Skeletal muscle satellite cell (primary cell): ENCODE data around the gene AIFM3.

Source experiments
- H3K27me3 ChIP-seq: 2 replicates; pipeline ENCODE4 v1.7.0; 2013; ENCODE audit warnings: low read length; ENCODE audit not compliant: control insufficient read depth, insufficient read depth
- H3K36me3 ChIP-seq: 2 replicates; pipeline ENCODE4 v1.7.0; 2013; ENCODE audit warnings: mild to moderate bottlenecking, control low read depth, low read length; ENCODE audit not compliant: insufficient read depth
- H3K4me1 ChIP-seq: 2 replicates; pipeline ENCODE4 v1.7.0; 2013; ENCODE audit warnings: low read length; ENCODE audit not compliant: control insufficient read depth, insufficient read depth
- H3K4me2 ChIP-seq: 2 replicates; pipeline ENCODE4 v1.7.0; 2013; ENCODE audit warnings: mild to moderate bottlenecking, low read length
- H3K4me3 ChIP-seq: 2 replicates; pipeline ENCODE4 v1.7.0; 2013; ENCODE audit warnings: low read length
- H3K9ac ChIP-seq: 2 replicates; pipeline ENCODE4 v1.7.0; 2013; ENCODE audit warnings: mild to moderate bottlenecking, low read depth, low read length, moderate library complexity
- H3K9me3 ChIP-seq: replicated peaks from 2 replicates; pipeline ENCODE4 v1.7.0; 2013; ENCODE audit warnings: mild to moderate bottlenecking, control low read depth, low read length

AIFM3 gene

GRCh38 chr22:20943104-20943933, 23.7 kb upstream of the AIFM3 start:
- H3K4me3 ChIP-seq = no peak overlapping the region
- H3K4me2 ChIP-seq = no peak overlapping the region
- H3K27me3 ChIP-seq = no peaks in the 10 kb centered on the region
- no peaks in the 10 kb centered on the region for H3K9me3 ChIP-seq
- no peaks in the 10 kb centered on the region for H3K36me3 ChIP-seq
- H3K4me1 ChIP-seq = peaks cover 23% of the 10 kb centered on the region
- no peak overlapping the region for H3K9ac ChIP-seq

GRCh38 chr22:20944042-20944441, 23.0 kb upstream of the AIFM3 start:
- Histone ChIP-seq H3K9ac (no peak overlapping the region), H3K9me3 (no peaks in the 10 kb centered on the region), H3K27me3 (no peaks in the 10 kb centered on the region), H3K4me1 (peaks cover 22% of the 10 kb centered on the region), H3K4me2 (no peak overlapping the region), H3K36me3 (peaks cover under 1% of the 10 kb centered on the region), H3K4me3 (no peak overlapping the region)

DNA sequence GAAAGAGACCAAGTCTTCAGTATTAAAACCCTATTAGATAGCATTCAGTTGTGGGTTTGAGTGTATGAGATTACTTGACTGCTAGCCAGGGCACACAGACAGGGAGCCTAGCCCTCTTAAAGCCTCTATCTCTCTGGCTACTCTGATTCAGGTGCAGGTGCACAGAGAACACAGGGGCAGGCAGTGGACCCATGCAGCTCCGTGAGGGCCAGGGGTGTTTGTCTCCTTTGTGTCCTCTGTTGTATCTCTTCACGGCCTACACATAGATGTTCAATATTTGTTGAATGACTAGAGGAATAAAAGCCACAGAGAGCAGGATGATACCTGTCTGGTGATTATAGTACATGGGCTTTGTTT, 21.5 kb upstream of the AIFM3 start:
- Histone ChIP-seq H3K36me3 (peaks cover 16% of the 10 kb centered on the region), H3K4me1 (peaks cover 22% of the 10 kb centered on the region), H3K4me2 (peak overlapping the region; percentile 56), H3K9me3 (no peaks in the 10 kb centered on the region), H3K27me3 (no peaks in the 10 kb centered on the region), H3K4me3 (no peak overlapping the region), H3K9ac (no peak overlapping the region)

GRCh38 chr22:20946080-20946986, 20.7 kb upstream of the AIFM3 start:
- Histone ChIP-seq H3K4me1 (peaks cover 24% of the 10 kb centered on the region), H3K9me3 (no peaks in the 10 kb centered on the region), H3K36me3 (peaks cover 24% of the 10 kb centered on the region)

GRCh38 chr22:20946991-20947390, 20.1 kb upstream of the AIFM3 start:
- Histone ChIP-seq H3K9ac (no peak overlapping the region), H3K4me1 (peaks cover 24% of the 10 kb centered on the region), H3K9me3 (no peaks in the 10 kb centered on the region), H3K4me2 (no peak overlapping the region), H3K36me3 (peaks cover 30% of the 10 kb centered on the region), H3K27me3 (no peaks in the 10 kb centered on the region), H3K4me3 (no peak overlapping the region)

More at GRCh38 chr22:20946080-20946986, 20.7 kb upstream of the AIFM3 start:
- H3K9ac ChIP-seq = no peak overlapping the region
- no peaks in the 10 kb centered on the region for H3K27me3 ChIP-seq
- peak overlapping the region; percentile 56 for H3K4me2 ChIP-seq
- H3K4me3 ChIP-seq = no peak overlapping the region

- no peak overlapping the region for H3K4me3 ChIP-seq
- no peaks in the 10 kb centered on the region for H3K27me3 ChIP-seq
- H3K4me2 ChIP-seq = no peak overlapping the region
- no peaks in the 10 kb centered on the region for H3K9me3 ChIP-seq
- peaks cover 44% of the 10 kb centered on the region for H3K36me3 ChIP-seq
- H3K9ac ChIP-seq = no peak overlapping the region
- peaks cover 24% of the 10 kb centered on the region for H3K4me1 ChIP-seq
Measured at GRCh38 chr22:20948450-20948849, 18.6 kb upstream of the AIFM3 start.

- Histone ChIP-seq H3K36me3 (peaks cover 50% of the 10 kb centered on the region), H3K4me1 (peaks cover 24% of the 10 kb centered on the region), H3K4me3 (no peak overlapping the region), H3K4me2 (no peak overlapping the region), H3K9me3 (no peaks in the 10 kb centered on the region), H3K27me3 (no peaks in the 10 kb centered on the region), H3K9ac (no peak overlapping the region)
Measured at GRCh38 chr22:20948989-20949388, 18.1 kb upstream of the AIFM3 start.

- H3K36me3 ChIP-seq = peaks cover 55% of the 10 kb centered on the region
- H3K4me2 ChIP-seq = no peak overlapping the region
- peaks cover 24% of the 10 kb centered on the region for H3K4me1 ChIP-seq
- H3K9ac ChIP-seq = no peak overlapping the region
- no peaks in the 10 kb centered on the region for H3K27me3 ChIP-seq
- H3K9me3 ChIP-seq = no peaks in the 10 kb centered on the region
- no peak overlapping the region for H3K4me3 ChIP-seq
Measured at GRCh38 chr22:20949698-20950183, 17.3 kb upstream of the AIFM3 start.

- H3K36me3 ChIP-seq = peaks cover 55% of the 10 kb centered on the region
- H3K9ac ChIP-seq = no peak overlapping the region
- no peaks in the 10 kb centered on the region for H3K27me3 ChIP-seq
- no peaks in the 10 kb centered on the region for H3K9me3 ChIP-seq
- H3K4me1 ChIP-seq = peaks cover 12% of the 10 kb centered on the region
- H3K4me3 ChIP-seq = no peak overlapping the region
- H3K4me2 ChIP-seq = no peak overlapping the region
Measured at GRCh38 chr22:20951151-20951931, 15.7 kb upstream of the AIFM3 start.

GRCh38 chr22:20951932-20952380, 15.1 kb upstream of the AIFM3 start:
- Histone ChIP-seq H3K9me3 (no peaks in the 10 kb centered on the region), H3K27me3 (no peaks in the 10 kb centered on the region), H3K4me2 (no peak overlapping the region), H3K4me1 (peaks cover 12% of the 10 kb centered on the region), H3K9ac (no peak overlapping the region), H3K4me3 (no peak overlapping the region), H3K36me3 (peaks cover 55% of the 10 kb centered on the region)
